HepG2 (cell line): ENCODE results near the gene CHIC2. TPM values are rescaled to one million over a fixed set of nuclear protein-coding genes. Genes with fewer than 3 reads are reported as not detected.

Source experiments
- ATAC-seq: fragments of 200-7000 bp; cut with Tn5 transposase; 3 replicates; pipeline ENCODE4 v1.9.1; 2020; ENCODE audit warnings: mild to moderate bottlenecking, moderate library complexity
- BruUV-seq: library from RNA; stranded (reverse); fragments of 400-500 nt; replicated peaks from 2 replicates; lab custom pipeline; 2021; lab: Mats Ljungman, UMichigan
- CTCF ChIA-PET: fragments of 300-600 bp; formaldehyde crosslinking; extraction: SDS; loops from one replicate; lab custom pipeline; 2021; ENCODE audit warnings: low total read pairs, inconsistent platforms, low intra/inter-chr PET ratio; lab: Yijun Ruan, JAX
- POLR2A ChIA-PET: fragments of 350-600 bp; sonication (Branson Sonifier 250); formaldehyde crosslinking; loops from one replicate; lab custom pipeline; 2020; ENCODE audit warnings: antibody characterized with exemption, inconsistent platforms; lab: Yijun Ruan, JAX
- DNase-seq: peaks from one replicate; pipeline ENCODE4 v3.0.0-alpha.2; 2015; ENCODE audit warnings: low spot score
- FAIRE-seq: peaks from 3 replicates; lab custom pipeline; 2011; peaks lifted over from hg19 to GRCh38; lab: Jason Lieb, UNC
- H2AFZ ChIP-seq: one replicate; pipeline ENCODE4 v1.6.1; 2011; ENCODE audit warnings: low read length, inconsistent platforms
- H3K27ac ChIP-seq: fragments of 300-600 bp; 3 replicates; pipeline ENCODE4 v1.8.0; 2011; ENCODE audit warnings: mixed run types, mild to moderate bottlenecking, mixed read lengths, low read length, inconsistent platforms; ENCODE audit not compliant: insufficient read depth; ENCODE audit errors: extremely low read length
- H3K27me3 ChIP-seq, 2 experiments: fragments of 200-600 bp in 1 of 2; 2 replicates in 1 of 2; 3 replicates in 1 of 2; pipeline versions ENCODE4 v1.6.0 to v1.8.0; 2011; ENCODE audit warnings: low read length in 2 of 2, mild to moderate bottlenecking in 2 of 2, moderate library complexity in 2 of 2, inconsistent platforms in 1 of 2; ENCODE audit not compliant: insufficient read depth in 2 of 2, control insufficient read depth in 1 of 2
- H3K36me3 ChIP-seq, 2 experiments: fragments of 200-600 bp in 1 of 2; replicated peaks in 1 of 2; 2 replicates in 1 of 2; 3 replicates in 1 of 2; pipeline versions ENCODE4 v1.5.1 to v1.8.0; 2011; ENCODE audit warnings: low read length in 2 of 2, inconsistent platforms in 1 of 2; ENCODE audit not compliant: insufficient read depth in 2 of 2, control insufficient read depth in 1 of 2
- H3K4me1 ChIP-seq: 2 replicates; pipeline ENCODE4 v1.5.1; 2012; ENCODE audit warnings: low read length, inconsistent platforms; ENCODE audit not compliant: insufficient read depth
- H3K4me2 ChIP-seq: 2 replicates; pipeline ENCODE4 v1.6.0; 2011; ENCODE audit warnings: low read depth, low read length, inconsistent platforms
- H3K4me3 ChIP-seq, 3 experiments: fragments of 200-600 bp in 1 of 3; sonication (generic), shearing (Covaris generic) in 1 of 3; replicated peaks in 1 of 3; 2 replicates each; pipeline ENCODE4 v1.5.1; 2011 to 2016; ENCODE audit warnings: low read length in 3 of 3, inconsistent platforms in 2 of 3, low read depth in 2 of 3, mild to moderate bottlenecking in 2 of 3, control low read depth in 1 of 3, mixed read lengths in 1 of 3; ENCODE audit not compliant: insufficient read depth in 1 of 3
- H3K79me2 ChIP-seq: one replicate; pipeline ENCODE4 v1.6.1; 2011; ENCODE audit warnings: low read length, inconsistent platforms; ENCODE audit not compliant: insufficient read depth
- H3K9ac ChIP-seq: 2 replicates; pipeline ENCODE4 v1.6.0; 2011; ENCODE audit warnings: mild to moderate bottlenecking, low read depth, low read length, inconsistent platforms; ENCODE audit not compliant: insufficient read depth
- H3K9me3 ChIP-seq: 2 replicates; pipeline ENCODE4 v1.5.1; 2012; ENCODE audit warnings: mild to moderate bottlenecking, low read length
- H4K20me1 ChIP-seq: 2 replicates; pipeline ENCODE4 v1.6.0; 2011; ENCODE audit warnings: inconsistent platforms, mild to moderate bottlenecking, low read length, moderate library complexity; ENCODE audit not compliant: insufficient read depth
- CEBPB ChIP-seq: IDR thresholded peaks from 2 replicates; pipeline ENCODE4 v1.6.1; 2011; ENCODE audit warnings: low read depth, low read length, improper control_type of control experiment, borderline replicate concordance
- FOXM1 ChIP-seq: sonication (generic); formaldehyde crosslinking; IDR thresholded peaks from 2 replicates; pipeline ENCODE4 v1.5.0; 2020; ENCODE audit warnings: missing genetic modification reagents
- MAFF ChIP-seq: IDR thresholded peaks from 2 replicates; pipeline ENCODE4 v1.6.1; 2011; ENCODE audit warnings: low read depth, low read length, improper control_type of control experiment
- MAFK ChIP-seq, 2 experiments: IDR thresholded peaks in 1 of 2; conservative IDR thresholded peaks in 1 of 2; 2 replicates each; pipeline ENCODE4 v1.6.1; 2011; ENCODE audit warnings: improper control_type of control experiment in 2 of 2, low read length in 2 of 2
- ZC3H13 ChIP-seq: sonication (generic); formaldehyde crosslinking; IDR thresholded peaks from 2 replicates; pipeline ENCODE4 v1.8.1; 2023; ENCODE audit warnings: mild to moderate bottlenecking, missing genetic modification reagents, moderate library complexity
- ZFP90 ChIP-seq: sonication (generic); formaldehyde crosslinking; IDR thresholded peaks from 2 replicates; pipeline ENCODE4 v1.8.0; 2022; ENCODE audit warnings: missing genetic modification reagents, mild to moderate bottlenecking, inconsistent platforms, borderline replicate concordance
- ZNF143 ChIP-seq: sonication (generic); formaldehyde crosslinking; IDR thresholded peaks from 2 replicates; pipeline ENCODE4 v1.4.0; 2020; ENCODE audit warnings: missing genetic modification reagents
- WGBS: methylation state at CpG from one replicate; pipeline ENCODE4 v1.1.6; 2017; ENCODE audit warnings: low lambda C conversion rate; 5-methylcytosine and 5-hydroxymethylcytosine counted together
- in situ Hi-C: cut with HindIII; loops from 2 replicates; pipeline ENCODE4 v1.10.0; 2017; ENCODE audit warnings: low pct_unique_long_range_greater_than_20kb; ENCODE audit not compliant: extremely low pct_ligation_motif_present
- intact Hi-C: fragments of 100-400 bp; cut with micrococcal nuclease; formaldehyde crosslinking; loops from one replicate; pipeline ENCODE4 v1.10.0; 2022; ENCODE audit not compliant: unreplicated experiment
- polyA plus RNA-seq, 8 experiments: library from polyadenylated mRNA; depleted of rRNA in 3 of 8; stranded (reverse) in 7 of 8; unstranded in 1 of 8; fragments of >200 nt; fragmentation: Illumina TruSeq in 4 of 8; extraction: Trizol in 4 of 8; gene quantifications; 2 replicates each; pipeline versions ENCODE4 v1.2.1 to v1.2.3, GENCODE V29; 2011 to 2016; ENCODE audit warnings: low read depth in 4 of 8, missing spikeins in 1 of 8, mixed read lengths in 1 of 8; ENCODE audit not compliant: insufficient read depth in 1 of 8
- total RNA-seq, 5 experiments: library from RNA; depleted of rRNA; stranded (reverse); fragments of >200 nt; fragmentation: Illumina TruSeq; extraction: Trizol; gene quantifications; 2 replicates each; pipeline ENCODE4 v1.2.3, GENCODE V29; 2016; ENCODE audit warnings: low read depth in 1 of 5
- TF ChIP-seq, protein P1 (sequence below): sonication (generic); formaldehyde crosslinking; IDR thresholded peaks from 2 replicates; pipeline ENCODE4 v1.9.0; 2022; ENCODE audit warnings: missing genetic modification reagents, mild to moderate bottlenecking, borderline replicate concordance
- TF ChIP-seq, protein P2 (sequence below): sonication (generic); formaldehyde crosslinking; IDR thresholded peaks from 2 replicates; pipeline ENCODE4 v1.4.0; 2020; ENCODE audit warnings: missing genetic modification reagents

CHIC2 gene
- total and polyA plus RNA-seq, 2 of the 13 experiments (the other 11 are each of a cell fraction or from before 2014, with no cell fraction given): 10.0 to 17.2 TPM

DNA sequence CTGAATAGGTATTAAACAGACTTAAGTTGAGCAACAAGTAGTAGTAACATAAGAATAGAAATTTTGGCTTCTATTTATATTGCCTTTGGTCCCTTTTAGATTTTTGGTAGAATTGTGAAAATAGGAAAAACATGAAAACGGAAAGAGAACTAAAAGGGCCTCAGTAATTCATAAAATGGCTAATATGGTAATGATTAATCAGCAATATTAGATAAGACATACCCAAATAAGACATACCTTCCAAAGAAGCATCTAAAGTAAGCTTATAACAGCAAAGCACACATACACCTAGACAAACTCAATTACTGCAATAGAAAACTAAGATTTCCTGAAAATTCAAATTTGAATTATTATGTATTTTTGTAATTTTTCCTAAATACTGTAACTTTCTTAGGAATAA, 46.4 kb downstream of the CHIC2 start:
- Histone ChIP-seq H3K36me3 (peaks cover 2 to 10% of the 10 kb centered on the region in 2 experiments; a peak in 2 of 5 replicates), H3K4me3 (no peak overlapping the region), H3K9ac (no peak overlapping the region), H3K27ac (no peak overlapping the region), H3K27me3 (no peaks in the 10 kb centered on the region), H4K20me1 (peaks cover 4% of the 10 kb centered on the region; the same call in 1 of the 2 replicates), H3K79me2 (peaks cover 2% of the 10 kb centered on the region), H3K9me3 (no peaks in the 10 kb centered on the region), H3K4me2 (no peak overlapping the region)
- in situ Hi-C loops: no loop called here
- no TSS peak for BruUV-seq
- no peak for DNase-seq
- 97% methylated on average over 1 of the region's 1 CpG for WGBS
- no peak for TF ChIP-seq CEBPB
- peak; percentile 35 to 39; a peak in 1 of 4 replicates for TF ChIP-seq MAFK (conservative IDR thresholded peaks at IDR 0.05 in 1 of 2, IDR thresholded peaks at IDR 0.05 in 1 of 2; ENCODE audit: low read length in 2 of 2)
- TF ChIP-seq MAFF: peak; percentile 17; the same call in 1 of the 2 replicates
- TF ChIP-seq, all 625 proteins: peak for 2
- no peak for FAIRE-seq
- ChIA-PET POLR2A (no interaction called here), CTCF (no interaction called here)
- H3K4me1 ChIP-seq: no peaks in the 10 kb centered on the region
- H2AFZ ChIP-seq: no peak overlapping the region
- intact Hi-C loops: no loop called here
- ATAC-seq: no peak

DNA sequence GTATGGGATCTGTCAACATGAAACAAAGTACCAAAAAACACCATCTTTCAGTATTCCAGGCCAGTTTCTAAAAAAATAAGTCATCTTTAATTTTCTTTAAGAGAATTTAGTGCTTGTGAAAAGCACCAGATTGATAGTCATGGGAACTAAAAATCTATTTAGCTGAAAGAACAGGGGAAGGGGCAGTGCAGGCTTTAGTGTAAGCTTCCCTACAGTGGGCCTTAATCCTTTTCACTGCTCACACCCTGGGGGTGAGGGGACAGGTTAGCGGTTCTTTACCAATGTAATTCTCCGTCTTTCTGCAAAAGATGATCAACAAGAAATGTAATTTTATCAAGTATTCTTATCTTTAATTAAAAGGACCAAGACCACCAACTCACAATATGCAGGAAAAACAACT, 47.1 kb downstream of the CHIC2 start:
- Histone ChIP-seq H3K4me3 (no peak overlapping the region), H3K36me3 (peaks cover 2 to 14% of the 10 kb centered on the region in 2 experiments; a peak in 2 of 5 replicates), H3K9ac (no peak overlapping the region), H3K9me3 (no peaks in the 10 kb centered on the region), H3K4me2 (no peak overlapping the region), H3K27me3 (no peaks in the 10 kb centered on the region), H4K20me1 (peaks cover 4% of the 10 kb centered on the region; the same call in 1 of the 2 replicates), H3K4me1 (no peaks in the 10 kb centered on the region), H3K27ac (no peak overlapping the region), H3K79me2 (peaks cover 2% of the 10 kb centered on the region)
- intact Hi-C loops (no loop called here), in situ Hi-C loops (no loop called here)
- no peak for FAIRE-seq
- no peak for DNase-seq
- BruUV-seq: no TSS peak
- CTCF ChIA-PET: no interaction called here
- TF ChIP-seq, protein P1, sequence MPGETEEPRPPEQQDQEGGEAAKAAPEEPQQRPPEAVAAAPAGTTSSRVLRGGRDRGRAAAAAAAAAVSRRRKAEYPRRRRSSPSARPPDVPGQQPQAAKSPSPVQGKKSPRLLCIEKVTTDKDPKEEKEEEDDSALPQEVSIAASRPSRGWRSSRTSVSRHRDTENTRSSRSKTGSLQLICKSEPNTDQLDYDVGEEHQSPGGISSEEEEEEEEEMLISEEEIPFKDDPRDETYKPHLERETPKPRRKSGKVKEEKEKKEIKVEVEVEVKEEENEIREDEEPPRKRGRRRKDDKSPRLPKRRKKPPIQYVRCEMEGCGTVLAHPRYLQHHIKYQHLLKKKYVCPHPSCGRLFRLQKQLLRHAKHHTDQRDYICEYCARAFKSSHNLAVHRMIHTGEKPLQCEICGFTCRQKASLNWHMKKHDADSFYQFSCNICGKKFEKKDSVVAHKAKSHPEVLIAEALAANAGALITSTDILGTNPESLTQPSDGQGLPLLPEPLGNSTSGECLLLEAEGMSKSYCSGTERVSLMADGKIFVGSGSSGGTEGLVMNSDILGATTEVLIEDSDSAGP (CRISPR knock-in tag): no peak
- TF ChIP-seq ZFP90 (no peak), ZC3H13 (no peak), FOXM1 (CRISPR knock-in tag) (no peak), ZNF143 (CRISPR knock-in tag) (no peak)
- TF ChIP-seq, protein P2, sequence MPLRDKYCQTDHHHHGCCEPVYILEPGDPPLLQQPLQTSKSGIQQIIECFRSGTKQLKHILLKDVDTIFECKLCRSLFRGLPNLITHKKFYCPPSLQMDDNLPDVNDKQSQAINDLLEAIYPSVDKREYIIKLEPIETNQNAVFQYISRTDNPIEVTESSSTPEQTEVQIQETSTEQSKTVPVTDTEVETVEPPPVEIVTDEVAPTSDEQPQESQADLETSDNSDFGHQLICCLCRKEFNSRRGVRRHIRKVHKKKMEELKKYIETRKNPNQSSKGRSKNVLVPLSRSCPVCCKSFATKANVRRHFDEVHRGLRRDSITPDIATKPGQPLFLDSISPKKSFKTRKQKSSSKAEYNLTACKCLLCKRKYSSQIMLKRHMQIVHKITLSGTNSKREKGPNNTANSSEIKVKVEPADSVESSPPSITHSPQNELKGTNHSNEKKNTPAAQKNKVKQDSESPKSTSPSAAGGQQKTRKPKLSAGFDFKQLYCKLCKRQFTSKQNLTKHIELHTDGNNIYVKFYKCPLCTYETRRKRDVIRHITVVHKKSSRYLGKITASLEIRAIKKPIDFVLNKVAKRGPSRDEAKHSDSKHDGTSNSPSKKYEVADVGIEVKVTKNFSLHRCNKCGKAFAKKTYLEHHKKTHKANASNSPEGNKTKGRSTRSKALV (CRISPR knock-in tag): no peak
- TF ChIP-seq, all 625 proteins: peak for 0
- H2AFZ ChIP-seq: no peak overlapping the region
- POLR2A ChIA-PET: no interaction called here
- ATAC-seq: no peak
- 100% methylated on average over 2 of the region's 2 CpGs for WGBS
